ENCODE measurements around the gene ZFP91. TPM values are rescaled to one million over a fixed set of nuclear protein-coding genes. Genes with fewer than 3 reads are reported as not detected.

The ZFP91 gene
- total RNA-seq, 1 experiment from 2014 or later, result 58.6 TPM

DNA sequence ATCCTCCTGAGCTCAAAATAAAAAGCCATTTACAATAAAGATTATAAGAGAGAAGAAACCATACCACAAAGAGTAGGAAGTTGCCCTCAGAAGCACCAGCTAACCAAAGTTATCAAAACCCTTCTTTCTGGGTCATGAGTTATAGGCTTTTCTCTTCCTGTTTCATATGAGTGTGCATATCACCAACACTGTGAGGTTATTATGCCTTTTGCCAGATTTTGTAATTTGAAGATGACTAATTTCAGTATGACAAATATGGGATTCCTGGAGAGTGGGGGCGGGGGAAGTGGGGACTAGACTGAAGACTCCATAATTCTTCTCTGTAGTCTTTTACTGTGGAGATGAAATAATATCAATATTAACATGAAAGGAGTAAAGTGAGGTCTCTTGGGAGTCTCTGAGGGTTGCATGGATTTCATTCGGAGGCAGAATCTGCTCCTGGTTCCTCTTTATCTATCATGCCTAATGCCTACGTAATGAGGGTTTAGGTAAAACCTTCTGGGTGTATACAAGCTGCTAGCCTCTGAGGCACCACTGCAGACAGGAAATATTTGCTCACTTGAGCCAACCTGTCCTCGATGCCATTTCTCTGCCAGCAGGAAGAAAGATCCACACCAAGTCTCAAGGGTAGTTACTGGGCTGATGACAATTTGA is 5.3 kb upstream of the ZFP91 start:
- Histone ChIP-seq H3K4me2 (ENCODE audit: low read length) (peak overlapping the region; percentile 52), H4K20me1 (ENCODE audit: insufficient read depth) (no peaks in the 10 kb centered on the region), H3K9ac (ENCODE audit: low read length) (no peak overlapping the region), H3K4me3 (replicated peaks in 1 of 2; ENCODE audit: low read depth in 1 of 2, low read length in 2 of 2) (peak overlapping the region in 1 of 2 experiments; percentile 5; a peak in 1 of 4 replicates), H3K36me3 (ENCODE audit: control insufficient read depth in 1 of 2, insufficient read depth in 2 of 2, low read length in 2 of 2) (no peaks in the 10 kb centered on the region), H3K9me3 (ENCODE audit: control insufficient read depth in 1 of 2, insufficient read depth in 1 of 2, low read depth in 1 of 2, low read length in 2 of 2) (no peaks in the 10 kb centered on the region), H3K27ac (ENCODE audit: low read depth, low read length) (no peak overlapping the region), H3K27me3 (ENCODE audit: insufficient read depth, low read length) (no peaks in the 10 kb centered on the region), H3K79me2 (ENCODE audit: insufficient read depth, low read length) (peaks cover 9% of the 10 kb centered on the region), H2AFZ (ENCODE audit: low read depth, low read length, poor library complexity, severe bottlenecking) (no peak overlapping the region), H3K4me1 (ENCODE audit: control insufficient read depth in 1 of 2, insufficient read depth in 2 of 2, low read length in 2 of 2) (peaks cover 14 to 29% of the 10 kb centered on the region in 2 experiments), H3K9me2 (ENCODE audit: insufficient read depth) (no peaks in the 10 kb centered on the region)
- no peak for ATAC-seq
- ChIA-PET RAD21 (ENCODE audit: low non-redundant PET in 1 of 2, low total read pairs in 2 of 2, uncharacterized antibody in 2 of 2, unreplicated experiment in 2 of 2) (no interaction called here), POLR2A (no interaction called here), CTCF (no interaction called here)
- intact Hi-C loops (cut with micrococcal nuclease), result no loop called here
- BruUV-seq (replicated peaks), result no TSS peak
- no peak for DNase-seq (ENCODE audit: low read depth, low spot score)
- TF ChIP-seq, protein P1, sequence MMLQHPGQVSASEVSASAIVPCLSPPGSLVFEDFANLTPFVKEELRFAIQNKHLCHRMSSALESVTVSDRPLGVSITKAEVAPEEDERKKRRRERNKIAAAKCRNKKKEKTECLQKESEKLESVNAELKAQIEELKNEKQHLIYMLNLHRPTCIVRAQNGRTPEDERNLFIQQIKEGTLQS (IDR thresholded peaks at IDR 0.05), result no peak
- TF ChIP-seq SRF (IDR thresholded peaks at IDR 0.05; ENCODE audit: low read depth) (peak; percentile 63; the same call in 1 of the 2 replicates), EZH2phosphoT487 (IDR thresholded peaks at IDR 0.05; ENCODE audit: borderline replicate concordance) (no peak), SIN3A (IDR thresholded peaks at IDR 0.05; ENCODE audit: low read depth) (no peak), JUND (IDR thresholded peaks at IDR 0.05) (peak; percentile 44; the same call in 1 of the 2 replicates), RAD21 (IDR thresholded peaks at IDR 0.05; ENCODE audit: low read depth) (no peak), ZFX (IDR thresholded peaks at IDR 0.05) (no peak), ELF1 (IDR thresholded peaks at IDR 0.05; ENCODE audit: borderline replicate concordance, low read depth) (peak; percentile 20; the same call in 1 of the 2 replicates), EGR1 (IDR thresholded peaks at IDR 0.05; ENCODE audit: low read depth) (peak; percentile 56; the same call in 1 of the 2 replicates), ZNF274 (IDR thresholded peaks at IDR 0.05; ENCODE audit: low read depth, low read length) (no peak), FOSL1 (IDR thresholded peaks at IDR 0.05; ENCODE audit: low read depth) (peak; percentile 60; the same call in 1 of the 2 replicates), CEBPB (IDR thresholded peaks at IDR 0.05; ENCODE audit: low read depth) (peak; percentile 74), TCF7L2 (IDR thresholded peaks at IDR 0.05; ENCODE audit: borderline replicate concordance, extremely low read depth, insufficient read depth, insufficient read length) (no peak), EZH2 (IDR thresholded peaks at IDR 0.05) (no peak), CBX3 (IDR thresholded peaks at IDR 0.05; ENCODE audit: low read depth) (no peak), YY1 (IDR thresholded peaks at IDR 0.05; ENCODE audit: extremely low read depth, insufficient replicate concordance, low read depth, low read length) (no peak), SP1 (IDR thresholded peaks at IDR 0.05; ENCODE audit: low read depth) (peak; percentile 38; the same call in 1 of the 2 replicates), POLR2A (IDR thresholded peaks at IDR 0.05; ENCODE audit: borderline replicate concordance, extremely low read depth, insufficient read depth, insufficient read length) (no peak)
- TF ChIP-seq, protein P2, sequence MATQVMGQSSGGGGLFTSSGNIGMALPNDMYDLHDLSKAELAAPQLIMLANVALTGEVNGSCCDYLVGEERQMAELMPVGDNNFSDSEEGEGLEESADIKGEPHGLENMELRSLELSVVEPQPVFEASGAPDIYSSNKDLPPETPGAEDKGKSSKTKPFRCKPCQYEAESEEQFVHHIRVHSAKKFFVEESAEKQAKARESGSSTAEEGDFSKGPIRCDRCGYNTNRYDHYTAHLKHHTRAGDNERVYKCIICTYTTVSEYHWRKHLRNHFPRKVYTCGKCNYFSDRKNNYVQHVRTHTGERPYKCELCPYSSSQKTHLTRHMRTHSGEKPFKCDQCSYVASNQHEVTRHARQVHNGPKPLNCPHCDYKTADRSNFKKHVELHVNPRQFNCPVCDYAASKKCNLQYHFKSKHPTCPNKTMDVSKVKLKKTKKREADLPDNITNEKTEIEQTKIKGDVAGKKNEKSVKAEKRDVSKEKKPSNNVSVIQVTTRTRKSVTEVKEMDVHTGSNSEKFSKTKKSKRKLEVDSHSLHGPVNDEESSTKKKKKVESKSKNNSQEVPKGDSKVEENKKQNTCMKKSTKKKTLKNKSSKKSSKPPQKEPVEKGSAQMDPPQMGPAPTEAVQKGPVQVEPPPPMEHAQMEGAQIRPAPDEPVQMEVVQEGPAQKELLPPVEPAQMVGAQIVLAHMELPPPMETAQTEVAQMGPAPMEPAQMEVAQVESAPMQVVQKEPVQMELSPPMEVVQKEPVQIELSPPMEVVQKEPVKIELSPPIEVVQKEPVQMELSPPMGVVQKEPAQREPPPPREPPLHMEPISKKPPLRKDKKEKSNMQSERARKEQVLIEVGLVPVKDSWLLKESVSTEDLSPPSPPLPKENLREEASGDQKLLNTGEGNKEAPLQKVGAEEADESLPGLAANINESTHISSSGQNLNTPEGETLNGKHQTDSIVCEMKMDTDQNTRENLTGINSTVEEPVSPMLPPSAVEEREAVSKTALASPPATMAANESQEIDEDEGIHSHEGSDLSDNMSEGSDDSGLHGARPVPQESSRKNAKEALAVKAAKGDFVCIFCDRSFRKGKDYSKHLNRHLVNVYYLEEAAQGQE (IDR thresholded peaks at IDR 0.05; ENCODE audit: low read depth), result no peak
- TF ChIP-seq, protein P3, sequence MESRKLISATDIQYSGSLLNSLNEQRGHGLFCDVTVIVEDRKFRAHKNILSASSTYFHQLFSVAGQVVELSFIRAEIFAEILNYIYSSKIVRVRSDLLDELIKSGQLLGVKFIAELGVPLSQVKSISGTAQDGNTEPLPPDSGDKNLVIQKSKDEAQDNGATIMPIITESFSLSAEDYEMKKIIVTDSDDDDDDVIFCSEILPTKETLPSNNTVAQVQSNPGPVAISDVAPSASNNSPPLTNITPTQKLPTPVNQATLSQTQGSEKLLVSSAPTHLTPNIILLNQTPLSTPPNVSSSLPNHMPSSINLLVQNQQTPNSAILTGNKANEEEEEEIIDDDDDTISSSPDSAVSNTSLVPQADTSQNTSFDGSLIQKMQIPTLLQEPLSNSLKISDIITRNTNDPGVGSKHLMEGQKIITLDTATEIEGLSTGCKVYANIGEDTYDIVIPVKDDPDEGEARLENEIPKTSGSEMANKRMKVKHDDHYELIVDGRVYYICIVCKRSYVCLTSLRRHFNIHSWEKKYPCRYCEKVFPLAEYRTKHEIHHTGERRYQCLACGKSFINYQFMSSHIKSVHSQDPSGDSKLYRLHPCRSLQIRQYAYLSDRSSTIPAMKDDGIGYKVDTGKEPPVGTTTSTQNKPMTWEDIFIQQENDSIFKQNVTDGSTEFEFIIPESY (IDR thresholded peaks at IDR 0.05; ENCODE audit: extremely low read depth, insufficient replicate concordance, low read length), result no peak
- TF ChIP-seq, protein P4, sequence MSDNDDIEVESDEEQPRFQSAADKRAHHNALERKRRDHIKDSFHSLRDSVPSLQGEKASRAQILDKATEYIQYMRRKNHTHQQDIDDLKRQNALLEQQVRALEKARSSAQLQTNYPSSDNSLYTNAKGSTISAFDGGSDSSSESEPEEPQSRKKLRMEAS (IDR thresholded peaks at IDR 0.05), result no peak
